SU-DHL-6 (cell line): ENCODE data around the gene TTLL1.

Source experiments
- H2AFZ ChIP-seq: fragments of 200-600 bp; sonication (generic); 2 replicates; pipeline ENCODE4 v1.6.1; 2014; ENCODE audit warnings: low read depth, mild to moderate bottlenecking, moderate library complexity, mixed read lengths, antibody characterized with exemption, low read length; ENCODE audit not compliant: severe bottlenecking
- H3F3A ChIP-seq: fragments of 200-600 bp; shearing (Covaris generic); 2 replicates; pipeline ENCODE4 v1.6.0; 2016; ENCODE audit warnings: antibody characterized with exemption, mild to moderate bottlenecking; ENCODE audit not compliant: insufficient read depth
- H3K27ac ChIP-seq: fragments of 200-600 bp; sonication (generic); 2 replicates; pipeline ENCODE4 v1.5.1; 2016; ENCODE audit warnings: low read depth, mild to moderate bottlenecking, low read length, moderate library complexity, mixed read lengths
- H3K27me3 ChIP-seq: fragments of 200-600 bp; sonication (generic), shearing (Covaris generic); 2 replicates; pipeline ENCODE4 v1.6.0; 2014; ENCODE audit warnings: mild to moderate bottlenecking, low read length
- H3K36me3 ChIP-seq: fragments of 200-600 bp; sonication (generic); 2 replicates; pipeline ENCODE4 v1.6.1; 2014; ENCODE audit warnings: mild to moderate bottlenecking, low read length, mixed read lengths
- H3K4me2 ChIP-seq: fragments of 300-600, 200-600 bp; shearing (Covaris generic), sonication (generic); 2 replicates; pipeline ENCODE4 v1.6.0; 2014; ENCODE audit warnings: low read length, low read depth, mild to moderate bottlenecking; ENCODE audit not compliant: poor library complexity, severe bottlenecking
- H3K4me3 ChIP-seq: fragments of 200-600 bp; sonication (generic); 2 replicates; pipeline ENCODE4 v1.5.1; 2014; ENCODE audit warnings: antibody characterized with exemption, low read length, mild to moderate bottlenecking, mixed read lengths; ENCODE audit not compliant: insufficient read depth, poor library complexity, severe bottlenecking
- H3K79me2 ChIP-seq: fragments of 200-600 bp; sonication (generic); 2 replicates; pipeline ENCODE4 v1.6.1; 2014; ENCODE audit warnings: mild to moderate bottlenecking, low read length, moderate library complexity; ENCODE audit not compliant: insufficient read depth
- H3K9ac ChIP-seq: fragments of 200-600 bp; sonication (generic); 2 replicates; pipeline ENCODE4 v1.7.0; 2014; ENCODE audit warnings: mild to moderate bottlenecking, low read length
- H3K9me2 ChIP-seq: fragments of 200-600 bp; sonication (generic); replicated peaks from 2 replicates; pipeline ENCODE4 v1.6.1; 2014; ENCODE audit warnings: low read length; ENCODE audit not compliant: insufficient read depth
- H3K9me3 ChIP-seq: fragments of 200-600 bp; sonication (generic); 2 replicates; pipeline ENCODE4 v1.6.1; 2014; ENCODE audit warnings: low read length, mixed read lengths; ENCODE audit not compliant: insufficient read depth
- H4K20me1 ChIP-seq: fragments of 200-600 bp; sonication (generic); 2 replicates; pipeline ENCODE4 v1.6.1; 2014; ENCODE audit warnings: low read depth, mild to moderate bottlenecking, antibody characterized with exemption, low read length, moderate library complexity, mixed read lengths
- CTCF ChIP-seq: fragments of 200-600 bp; sonication (generic); IDR thresholded peaks from one replicate; pipeline ENCODE4 v1.5.1; 2017; ENCODE audit warnings: antibody characterized with exemption, mild to moderate bottlenecking, low read length, moderate library complexity; ENCODE audit not compliant: insufficient read depth, poor library complexity, severe bottlenecking
- EZH2phosphoT487 ChIP-seq: fragments of 200-600 bp; sonication (generic), shearing (Covaris generic); conservative IDR thresholded peaks from 2 replicates; pipeline ENCODE4 v1.6.1; 2018; ENCODE audit warnings: mild to moderate bottlenecking, antibody characterized with exemption, low read length, moderate library complexity, mixed read lengths

TTLL1 gene

DNA sequence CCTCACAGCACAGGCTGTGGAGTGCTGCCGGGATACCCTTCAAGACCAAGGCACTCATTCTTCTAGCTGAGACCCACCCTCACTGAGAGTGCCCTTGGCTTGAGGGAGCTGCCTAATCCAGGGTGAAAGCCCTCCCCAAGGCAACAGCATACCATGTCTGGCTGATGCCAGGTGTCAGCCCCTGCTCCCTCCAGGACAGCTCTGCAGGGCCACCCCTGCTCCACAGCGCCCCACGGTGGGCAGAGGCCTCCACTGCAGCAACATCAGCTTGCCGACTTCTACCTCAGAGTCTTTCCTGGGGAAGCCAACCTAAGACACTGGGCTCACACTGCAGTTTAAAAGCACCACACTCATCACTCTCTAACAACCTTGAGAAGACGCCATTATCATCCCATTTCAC lies 29.0 kb downstream of the TTLL1 start:
- H3K4me2 ChIP-seq: no peak overlapping the region
- H3K79me2 ChIP-seq: no peaks in the 10 kb centered on the region
- no peaks in the 10 kb centered on the region for H3K9me2 ChIP-seq
- H3K27me3 ChIP-seq: no peaks in the 10 kb centered on the region
- H4K20me1 ChIP-seq: no peaks in the 10 kb centered on the region
- TF ChIP-seq EZH2phosphoT487 (no peak), CTCF (peak; percentile 48)
- no peak overlapping the region for H3K9ac ChIP-seq
- H3F3A ChIP-seq: no peaks in the 10 kb centered on the region
- no peak overlapping the region for H2AFZ ChIP-seq
- H3K36me3 ChIP-seq: no peaks in the 10 kb centered on the region
- no peak overlapping the region for H3K27ac ChIP-seq
- H3K4me3 ChIP-seq: no peak overlapping the region
- no peaks in the 10 kb centered on the region for H3K9me3 ChIP-seq

DNA sequence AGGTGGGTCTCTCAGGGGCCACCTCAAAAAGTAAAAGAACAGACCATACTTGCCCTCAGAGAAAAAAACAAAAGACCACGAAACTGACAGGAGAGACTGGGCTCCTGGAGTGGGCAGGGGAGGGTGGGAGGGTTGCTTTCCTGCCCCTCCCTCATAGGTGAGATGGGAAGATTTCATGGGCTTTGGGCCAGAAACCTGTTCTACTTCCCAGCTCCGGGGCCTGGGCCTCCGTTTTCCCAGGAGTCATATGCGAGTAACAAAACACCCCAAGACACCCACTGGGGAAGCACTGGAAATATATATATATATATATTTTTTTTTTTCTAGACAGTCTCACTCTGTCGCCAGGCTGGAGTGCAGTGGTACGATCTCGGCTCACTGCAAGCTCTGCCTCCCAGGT lies 31.6 kb downstream of the TTLL1 start:
- no peaks in the 10 kb centered on the region for H3K36me3 ChIP-seq
- no peaks in the 10 kb centered on the region for H3F3A ChIP-seq
- H3K27ac ChIP-seq: no peak overlapping the region
- no peaks in the 10 kb centered on the region for H3K9me2 ChIP-seq
- TF ChIP-seq CTCF: no peak
- no peak for TF ChIP-seq EZH2phosphoT487
- H3K79me2 ChIP-seq: no peaks in the 10 kb centered on the region
- no peak overlapping the region for H3K9ac ChIP-seq
- H3K27me3 ChIP-seq: no peaks in the 10 kb centered on the region
- H3K4me2 ChIP-seq: no peak overlapping the region
- H3K9me3 ChIP-seq: no peaks in the 10 kb centered on the region
- no peak overlapping the region for H3K4me3 ChIP-seq
- H4K20me1 ChIP-seq: no peaks in the 10 kb centered on the region
- no peak overlapping the region for H2AFZ ChIP-seq

DNA sequence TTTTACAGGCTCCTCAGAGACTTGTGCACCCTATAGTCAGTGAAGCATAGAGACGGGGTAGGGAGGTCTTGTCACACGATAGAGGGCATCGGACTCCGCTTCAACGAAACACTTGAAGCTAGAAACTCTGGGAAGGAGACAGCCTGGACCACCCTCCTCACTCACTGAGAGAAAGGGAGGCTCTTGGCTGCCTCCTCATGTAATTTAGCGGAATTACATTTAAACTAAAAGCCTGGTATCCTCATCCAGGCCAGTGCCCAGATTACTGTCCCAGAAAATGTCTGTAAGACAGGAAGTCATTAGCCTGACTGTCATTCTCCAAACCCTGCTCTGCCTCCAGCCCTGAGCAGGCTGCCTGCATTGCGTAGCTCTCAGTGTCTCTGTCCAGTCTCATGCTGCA lies 36.0 kb downstream of the TTLL1 start:
- Histone ChIP-seq H3K27me3 (no peaks in the 10 kb centered on the region), H3K9me3 (no peaks in the 10 kb centered on the region), H3K9me2 (no peaks in the 10 kb centered on the region), H3K9ac (no peak overlapping the region), H3K4me2 (no peak overlapping the region), H3F3A (no peaks in the 10 kb centered on the region), H4K20me1 (no peaks in the 10 kb centered on the region), H3K79me2 (no peaks in the 10 kb centered on the region), H3K4me3 (no peak overlapping the region), H2AFZ (no peak overlapping the region), H3K27ac (no peak overlapping the region), H3K36me3 (no peaks in the 10 kb centered on the region)
- TF ChIP-seq EZH2phosphoT487 (no peak), CTCF (peak; percentile 28)

DNA sequence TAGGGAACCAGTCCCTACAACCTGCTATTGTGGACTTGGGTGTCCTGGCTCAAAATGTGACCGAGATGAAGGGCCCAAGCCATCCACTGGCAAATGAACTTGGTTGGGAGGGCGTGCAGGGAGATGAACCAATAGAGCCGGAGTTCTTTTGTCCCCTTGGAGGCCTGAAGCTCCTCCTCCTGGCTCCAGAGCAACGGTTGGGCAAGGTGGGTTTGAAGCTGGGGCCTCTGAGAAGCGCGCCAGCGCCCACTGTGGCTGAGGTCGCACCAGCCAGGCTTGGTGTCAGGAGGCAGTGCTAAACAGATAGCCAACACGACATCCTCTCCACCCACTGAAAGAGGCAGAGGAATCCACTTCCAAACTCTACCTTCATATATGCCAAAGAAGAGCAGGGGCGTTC lies 38.2 kb downstream of the TTLL1 start:
- no peaks in the 10 kb centered on the region for H3K79me2 ChIP-seq
- no peak overlapping the region for H2AFZ ChIP-seq
- no peaks in the 10 kb centered on the region for H3K9me3 ChIP-seq
- no peaks in the 10 kb centered on the region for H3K27me3 ChIP-seq
- no peaks in the 10 kb centered on the region for H3F3A ChIP-seq
- H3K4me3 ChIP-seq: no peak overlapping the region
- H3K27ac ChIP-seq: no peak overlapping the region
- H3K36me3 ChIP-seq: no peaks in the 10 kb centered on the region
- no peak for TF ChIP-seq EZH2phosphoT487
- no peak for TF ChIP-seq CTCF
- H4K20me1 ChIP-seq: no peaks in the 10 kb centered on the region
- H3K4me2 ChIP-seq: no peak overlapping the region
- no peaks in the 10 kb centered on the region for H3K9me2 ChIP-seq
- no peak overlapping the region for H3K9ac ChIP-seq
